ENCODE results near the gene KDM2B. TPM values are rescaled to one million over a fixed set of nuclear protein-coding genes. Genes with fewer than 3 reads are reported as not detected.
"Not testable (repeated sequence)": the region's sequence is repeated elsewhere in the genome, so short reads cannot be mapped to it uniquely, and the experiment has no call there.

KDM2B gene
- polyA plus RNA-seq, 1 donor (not counting 4 experiments of a cell fraction or from before 2014, with no cell fraction given): 10.3 TPM

- Histone ChIP-seq H3K4me2 (ENCODE audit: control insufficient read depth, extremely low read depth, insufficient read depth, low read depth, low read length) (no peak overlapping the region), H3K27ac (ENCODE audit: control insufficient read depth, insufficient read depth, low read length) (no peak overlapping the region), H2AFZ (ENCODE audit: control insufficient read depth, low read length) (no peak overlapping the region), H3K4me1 (ENCODE audit: control insufficient read depth, extremely low read depth, insufficient read depth, low read length) (no peaks in the 10 kb centered on the region), H3K27me3 (ENCODE audit: control insufficient read depth, extremely low read depth, insufficient read depth, low read length) (no peaks in the 10 kb centered on the region), H3K9me1 (ENCODE audit: control insufficient read depth, extremely low read depth, insufficient read depth, low read length) (no peaks in the 10 kb centered on the region), H3K9ac (ENCODE audit: control insufficient read depth, extremely low read depth, insufficient read depth, low read length) (no peak overlapping the region), H4K20me1 (ENCODE audit: control insufficient read depth, extremely low read depth, insufficient read depth, low read length) (no peaks in the 10 kb centered on the region), H3K36me3 (ENCODE audit: control insufficient read depth in 2 of 2, extremely low read depth in 1 of 2, insufficient read depth in 2 of 2, low read length in 2 of 2) (peaks cover 0 to 2% of the 10 kb centered on the region in 2 experiments), H3K4me3 (ENCODE audit: control insufficient read depth in 2 of 3, extremely low read depth in 1 of 3, insufficient read depth in 2 of 3, low read depth in 1 of 3, low read length in 3 of 3) (no peak overlapping the region), H3K79me2 (ENCODE audit: control insufficient read depth, insufficient read depth, low read length) (no peaks in the 10 kb centered on the region), H3K9me3 (ENCODE audit: control insufficient read depth, low read depth, low read length) (no peaks in the 10 kb centered on the region)
- DNase-seq (ENCODE audit: low read depth, low spot score): no peak
- dilution Hi-C loops (cut with MboI; ENCODE audit: extremely low pct_ligation_motif_present, low sequenced_read_pairs): no loop called here
- TF ChIP-seq EZH2 (IDR thresholded peaks at IDR 0.05; ENCODE audit: low read length) (no peak), CTCF (optimal IDR thresholded peaks at IDR 0.05 in 1 of 3, IDR thresholded peaks at IDR 0.05 in 1 of 3, conservative IDR thresholded peaks at IDR 0.05 in 1 of 3; ENCODE audit: extremely low read depth in 1 of 3, insufficient read depth in 2 of 3, low read length in 3 of 3) (no peak)
- FAIRE-seq: no peak
These were observed 95.9 kb downstream of the KDM2B start for GRCh38 chr12:121484967-121485366.

GRCh38 chr12:121484564-121484963 lies 96.3 kb downstream of the KDM2B start:
- DNase-seq (ENCODE audit: low read depth, low spot score); H3K4me1 ChIP-seq (ENCODE audit: control insufficient read depth, extremely low read depth, insufficient read depth, low read length); H3K9me1 ChIP-seq (ENCODE audit: control insufficient read depth, extremely low read depth, insufficient read depth, low read length); dilution Hi-C loops (cut with MboI; ENCODE audit: extremely low pct_ligation_motif_present, low sequenced_read_pairs); H2AFZ ChIP-seq (ENCODE audit: control insufficient read depth, low read length); FAIRE-seq; H3K9ac ChIP-seq (ENCODE audit: control insufficient read depth, extremely low read depth, insufficient read depth, low read length); H3K27me3 ChIP-seq (ENCODE audit: control insufficient read depth, extremely low read depth, insufficient read depth, low read length); H3K36me3 ChIP-seq (ENCODE audit: control insufficient read depth in 2 of 2, extremely low read depth in 1 of 2, insufficient read depth in 2 of 2, low read length in 2 of 2); H3K4me2 ChIP-seq (ENCODE audit: control insufficient read depth, extremely low read depth, insufficient read depth, low read depth, low read length); H3K79me2 ChIP-seq (ENCODE audit: control insufficient read depth, insufficient read depth, low read length); H3K4me3 ChIP-seq (ENCODE audit: control insufficient read depth in 2 of 3, extremely low read depth in 1 of 3, insufficient read depth in 2 of 3, low read depth in 1 of 3, low read length in 3 of 3); H4K20me1 ChIP-seq (ENCODE audit: control insufficient read depth, extremely low read depth, insufficient read depth, low read length); H3K27ac ChIP-seq (ENCODE audit: control insufficient read depth, insufficient read depth, low read length); H3K9me3 ChIP-seq (ENCODE audit: control insufficient read depth, low read depth, low read length): not testable (repeated sequence)

GRCh38 chr12:121483949-121484348 lies 96.9 kb downstream of the KDM2B start:
- H3K36me3 ChIP-seq (ENCODE audit: control insufficient read depth in 2 of 2, extremely low read depth in 1 of 2, insufficient read depth in 2 of 2, low read length in 2 of 2): no peaks in the 10 kb centered on the region
- no peaks in the 10 kb centered on the region for H3K9me3 ChIP-seq (ENCODE audit: control insufficient read depth, low read depth, low read length)
- no peak for DNase-seq (ENCODE audit: low read depth, low spot score)
- no peak overlapping the region for H3K4me3 ChIP-seq (ENCODE audit: control insufficient read depth in 2 of 3, extremely low read depth in 1 of 3, insufficient read depth in 2 of 3, low read depth in 1 of 3, low read length in 3 of 3)
- H3K9ac ChIP-seq (ENCODE audit: control insufficient read depth, extremely low read depth, insufficient read depth, low read length): no peak overlapping the region
- H3K27me3 ChIP-seq (ENCODE audit: control insufficient read depth, extremely low read depth, insufficient read depth, low read length): no peaks in the 10 kb centered on the region
- no peaks in the 10 kb centered on the region for H3K79me2 ChIP-seq (ENCODE audit: control insufficient read depth, insufficient read depth, low read length)
- no peaks in the 10 kb centered on the region for H4K20me1 ChIP-seq (ENCODE audit: control insufficient read depth, extremely low read depth, insufficient read depth, low read length)
- H2AFZ ChIP-seq (ENCODE audit: control insufficient read depth, low read length): no peak overlapping the region
- dilution Hi-C loops (cut with MboI; ENCODE audit: extremely low pct_ligation_motif_present, low sequenced_read_pairs): no loop called here
- no peak overlapping the region for H3K27ac ChIP-seq (ENCODE audit: control insufficient read depth, insufficient read depth, low read length)
- no peaks in the 10 kb centered on the region for H3K9me1 ChIP-seq (ENCODE audit: control insufficient read depth, extremely low read depth, insufficient read depth, low read length)
- H3K4me1 ChIP-seq (ENCODE audit: control insufficient read depth, extremely low read depth, insufficient read depth, low read length): no peaks in the 10 kb centered on the region
- H3K4me2 ChIP-seq (ENCODE audit: control insufficient read depth, extremely low read depth, insufficient read depth, low read depth, low read length): no peak overlapping the region
- no peak for FAIRE-seq
- TF ChIP-seq CTCF (optimal IDR thresholded peaks at IDR 0.05 in 1 of 3, IDR thresholded peaks at IDR 0.05 in 1 of 3, conservative IDR thresholded peaks at IDR 0.05 in 1 of 3; ENCODE audit: extremely low read depth in 1 of 3, insufficient read depth in 2 of 3, low read length in 3 of 3): no peak
- no peak for TF ChIP-seq EZH2 (IDR thresholded peaks at IDR 0.05; ENCODE audit: low read length)

Data from keratinocyte (primary cell).